A549 treated with AZD9567 at 1 μM for 4 hours (cell line): ENCODE data around the gene ADGB. TPM values are rescaled to one million over a fixed set of nuclear protein-coding genes. Genes with fewer than 3 reads are reported as not detected.

Experiments used
- total RNA-seq: library from RNA; stranded (reverse); fragments of 200-300 nt; extraction: Qiagen RNA extraction; gene quantifications from 5 replicates; pipeline ENCODE4 v1.2.3, GENCODE V29; 2022; ENCODE audit not compliant: insufficient read depth

The ADGB gene
- total RNA-seq = not detected in 5 replicates

GRCh38 chr6:146598772-146599405 lies at the start of gene ADGB:
ADGB (plus strand) TSS chr6:146598972; CDS start chr6:146599041, 69 bp downstream.

Other genes starting within 250 kb of the ADGB start
- gene RAB32, start 55.1 kb upstream of the ADGB start, total RNA-seq = 32.6 to 43.1 TPM (median 40.1 TPM) in 5 replicates